Osteoblast (primary cell): Measurements from ENCODE around the gene NTRK3. TPM values are rescaled to one million over a fixed set of nuclear protein-coding genes. Genes with fewer than 3 reads are reported as not detected.

Experiments
- DNase-seq: peaks from one replicate; pipeline ENCODE4 v3.0.0; 2011; ENCODE audit warnings: low spot score, mixed read lengths; ENCODE audit not compliant: insufficient read length; ENCODE audit errors: missing footprints
- H2AFZ ChIP-seq: 2 replicates; pipeline ENCODE4 v1.6.0; 2011; ENCODE audit warnings: mild to moderate bottlenecking, low read length
- H3K27ac ChIP-seq: 2 replicates; pipeline ENCODE4 v1.5.1; 2011; ENCODE audit warnings: mild to moderate bottlenecking, low read depth, low read length, moderate library complexity
- H3K27me3 ChIP-seq: 2 replicates; pipeline ENCODE4 v1.6.0; 2012; ENCODE audit warnings: mild to moderate bottlenecking, control low read depth, inconsistent platforms, low read length, moderate library complexity; ENCODE audit not compliant: insufficient read depth
- H3K36me3 ChIP-seq: 2 replicates; pipeline ENCODE4 v1.5.1; 2011; ENCODE audit warnings: mild to moderate bottlenecking, low read length, control low read depth, moderate library complexity; ENCODE audit not compliant: insufficient read depth
- H3K4me1 ChIP-seq: 2 replicates; pipeline ENCODE4 v1.5.1; 2011; ENCODE audit warnings: mild to moderate bottlenecking, low read length, control low read depth, moderate library complexity; ENCODE audit not compliant: insufficient read depth
- H3K4me2 ChIP-seq: 2 replicates; pipeline ENCODE4 v1.6.0; 2011; ENCODE audit warnings: mild to moderate bottlenecking, low read length; ENCODE audit not compliant: insufficient read depth
- H3K4me3 ChIP-seq: fragments of 200-600 bp; sonication (generic); 3 replicates; pipeline ENCODE4 v1.5.1; 2012; ENCODE audit warnings: mild to moderate bottlenecking, low read length, inconsistent platforms; ENCODE audit not compliant: insufficient read depth
- H3K79me2 ChIP-seq: 2 replicates; pipeline ENCODE4 v1.6.0; 2012; ENCODE audit warnings: mild to moderate bottlenecking, low read length, control low read depth, inconsistent platforms; ENCODE audit not compliant: insufficient read depth
- H3K9me3 ChIP-seq: 2 replicates; pipeline ENCODE4 v1.5.1; 2011; ENCODE audit warnings: low read depth, low read length, control low read depth
- H4K20me1 ChIP-seq: 2 replicates; pipeline ENCODE4 v1.6.0; 2012; ENCODE audit warnings: mild to moderate bottlenecking, low read length, control low read depth; ENCODE audit not compliant: insufficient read depth
- CTCF ChIP-seq: IDR thresholded peaks from 2 replicates; pipeline ENCODE4 v1.5.1; 2011; ENCODE audit warnings: mild to moderate bottlenecking, low read depth, low read length, moderate library complexity; ENCODE audit errors: extremely low read depth
- total RNA-seq: library from RNA; depleted of rRNA; stranded (reverse); fragments of >200 nt; gene quantifications from 2 replicates; pipeline ENCODE4 v1.2.3, GENCODE V29; 2012

NTRK3 gene
- total RNA-seq, 1 donor: 0.72 TPM

GRCh38 chr15:88060383-88060782 is 196.2 kb downstream of the NTRK3 start:
- TF ChIP-seq CTCF: no peak
- no peaks in the 10 kb centered on the region for H3K27me3 ChIP-seq
- no peaks in the 10 kb centered on the region for H4K20me1 ChIP-seq
- H3K27ac ChIP-seq: no peak overlapping the region
- H3K4me2 ChIP-seq: no peak overlapping the region
- H3K4me3 ChIP-seq: no peak overlapping the region
- no peak for DNase-seq
- H3K79me2 ChIP-seq: no peaks in the 10 kb centered on the region
- H2AFZ ChIP-seq: no peak overlapping the region
- no peaks in the 10 kb centered on the region for H3K36me3 ChIP-seq
- H3K4me1 ChIP-seq: no peaks in the 10 kb centered on the region
- no peaks in the 10 kb centered on the region for H3K9me3 ChIP-seq

DNA sequence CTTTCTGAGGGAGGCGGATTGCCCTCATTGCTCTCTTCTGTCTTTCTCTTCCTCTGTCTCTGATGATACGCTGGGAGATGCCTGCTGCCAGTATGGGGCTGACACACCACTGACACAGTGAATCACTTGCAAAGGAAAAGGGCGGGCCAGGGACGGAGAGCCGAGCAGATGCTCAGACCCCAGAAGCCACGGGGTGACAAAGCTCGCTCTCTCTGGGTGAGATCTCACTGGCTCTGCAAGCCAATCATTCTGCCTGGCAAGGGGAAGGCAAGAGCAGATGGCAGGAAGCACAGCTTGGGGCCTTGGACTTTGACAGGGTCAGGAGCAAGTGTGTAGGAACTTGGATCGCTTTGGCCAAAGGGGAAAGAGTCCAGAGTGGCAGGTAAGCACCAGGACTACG is 198.7 kb downstream of the NTRK3 start:
- no peak overlapping the region for H2AFZ ChIP-seq
- no peaks in the 10 kb centered on the region for H3K36me3 ChIP-seq
- no peaks in the 10 kb centered on the region for H4K20me1 ChIP-seq
- no peak overlapping the region for H3K27ac ChIP-seq
- H3K4me3 ChIP-seq: no peak overlapping the region
- TF ChIP-seq CTCF: no peak
- H3K79me2 ChIP-seq: no peaks in the 10 kb centered on the region
- H3K27me3 ChIP-seq: no peaks in the 10 kb centered on the region
- no peak overlapping the region for H3K4me2 ChIP-seq
- no peaks in the 10 kb centered on the region for H3K9me3 ChIP-seq
- DNase-seq: no peak
- no peaks in the 10 kb centered on the region for H3K4me1 ChIP-seq

- no peak overlapping the region for H2AFZ ChIP-seq
Measured at GRCh38 chr15:88049506-88049905, 207.0 kb downstream of the NTRK3 start.

GRCh38 chr15:88048755-88049154 is 207.8 kb downstream of the NTRK3 start:
- Histone ChIP-seq H3K36me3 (no peaks in the 10 kb centered on the region), H3K27me3 (no peaks in the 10 kb centered on the region), H3K4me3 (no peak overlapping the region), H3K79me2 (no peaks in the 10 kb centered on the region), H3K9me3 (no peaks in the 10 kb centered on the region), H3K27ac (no peak overlapping the region), H3K4me1 (no peaks in the 10 kb centered on the region), H3K4me2 (no peak overlapping the region), H4K20me1 (no peaks in the 10 kb centered on the region), H2AFZ (no peak overlapping the region)
- TF ChIP-seq CTCF: no peak
- no peak for DNase-seq

More at GRCh38 chr15:88049506-88049905, 207.0 kb downstream of the NTRK3 start:
- Histone ChIP-seq H3K4me2 (no peak overlapping the region), H3K36me3 (no peaks in the 10 kb centered on the region), H3K4me1 (no peaks in the 10 kb centered on the region), H3K27ac (no peak overlapping the region), H4K20me1 (no peaks in the 10 kb centered on the region), H3K79me2 (no peaks in the 10 kb centered on the region), H3K27me3 (no peaks in the 10 kb centered on the region), H3K9me3 (no peaks in the 10 kb centered on the region), H3K4me3 (no peak overlapping the region)
- no peak for DNase-seq
- TF ChIP-seq CTCF: no peak
